HG03280 (cell line): Measurements from ENCODE around the gene FRMD5.

Experiments
- ATAC-seq: cut with Tn5 transposase; IDR thresholded peaks from one replicate; pipeline ENCODE4 v1.9.1; 2021; ENCODE audit warnings: mild to moderate bottlenecking, moderate library complexity; ENCODE audit not compliant: unreplicated experiment

Gene FRMD5

DNA sequence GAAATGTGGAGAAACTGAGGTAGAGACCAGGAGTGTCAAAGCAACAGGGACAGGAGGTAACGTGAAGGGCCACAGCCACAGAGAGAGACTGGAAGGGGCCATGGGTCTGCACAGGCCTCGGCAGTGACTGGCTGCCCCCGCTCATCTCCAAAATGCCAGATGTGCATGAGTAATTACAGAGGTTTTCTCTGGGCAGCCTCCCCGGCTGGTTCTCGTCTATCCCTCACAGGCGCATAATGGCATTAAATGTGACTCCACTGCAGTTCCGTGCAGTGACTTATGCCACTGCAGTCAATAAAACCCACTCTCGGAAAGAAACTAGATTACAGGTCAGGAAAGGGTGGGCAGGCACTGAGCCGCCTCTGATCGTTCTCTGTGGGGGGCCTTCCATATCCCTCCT is 293.6 kb downstream of the FRMD5 start:
- no peak for ATAC-seq

GRCh38 chr15:43900996-43901395 is 294.1 kb downstream of the FRMD5 start:
- no peak for ATAC-seq

DNA sequence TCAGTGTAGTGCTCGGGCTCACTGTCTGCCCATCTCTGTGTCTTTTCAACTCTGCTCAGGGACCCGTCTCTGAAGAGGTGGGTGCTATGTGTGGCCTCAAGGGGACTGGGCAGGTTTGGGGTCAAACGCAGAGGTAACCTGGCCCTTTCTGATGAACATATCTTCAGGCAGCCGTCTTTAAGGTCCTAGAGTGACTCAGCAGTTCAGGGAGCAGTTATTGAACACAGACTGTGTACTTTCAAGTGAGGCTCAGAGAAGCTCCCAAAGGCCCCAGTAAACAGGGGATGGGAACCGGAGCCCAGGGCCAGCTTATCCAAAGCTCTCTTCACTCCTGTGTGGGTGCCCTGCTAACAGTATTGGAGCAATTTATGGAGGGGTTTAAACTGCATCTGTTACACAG is 295.1 kb downstream of the FRMD5 start:
- ATAC-seq, result no peak

- ATAC-seq, result no peak
Measured at GRCh38 chr15:43898891-43899290, 296.2 kb downstream of the FRMD5 start.

DNA sequence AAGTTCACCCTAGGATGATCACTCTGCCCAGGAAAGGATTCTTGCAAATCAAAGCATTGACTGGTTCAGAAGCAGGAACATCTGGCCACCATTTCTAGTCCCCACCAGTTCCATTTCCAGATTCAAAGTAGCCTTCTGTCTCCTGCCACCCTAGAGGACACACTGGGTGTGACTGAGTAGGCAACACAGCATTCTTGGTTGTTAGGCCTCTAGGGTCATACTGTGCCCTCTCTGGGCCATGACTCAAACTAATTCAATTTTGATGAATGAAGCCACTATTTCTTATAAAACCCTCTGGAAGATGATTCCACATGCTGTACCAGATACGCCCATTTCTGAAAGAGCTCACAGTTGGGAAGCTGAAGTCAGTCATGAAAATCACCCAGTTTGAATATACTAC is 298.5 kb downstream of the FRMD5 start:
- ATAC-seq, result no peak

- ATAC-seq, result no peak
Measured at GRCh38 chr15:43895586-43895985, 299.5 kb downstream of the FRMD5 start.

DNA sequence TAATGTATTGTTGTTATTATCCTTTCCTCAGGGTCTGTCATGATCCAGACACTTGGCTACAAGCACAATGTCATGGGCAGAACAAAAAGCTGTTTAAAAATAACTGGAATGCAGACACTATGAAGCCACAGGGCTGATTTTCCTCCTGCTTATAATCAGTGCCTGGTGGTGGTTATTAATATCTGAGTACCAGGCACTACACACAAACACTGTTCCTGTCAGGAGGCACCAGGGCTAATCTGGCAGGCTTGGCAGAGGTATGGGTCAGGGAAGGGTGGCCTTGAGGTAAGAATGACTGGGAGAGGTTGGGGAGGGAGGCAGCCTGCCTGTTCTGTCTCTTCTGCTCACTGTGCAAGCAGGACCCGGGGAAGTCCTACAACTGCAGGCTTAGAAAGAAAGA is 301.1 kb downstream of the FRMD5 start:
- no peak for ATAC-seq

- no peak for ATAC-seq
Measured at GRCh38 chr15:43889042-43889441, 306.0 kb downstream of the FRMD5 start.

DNA sequence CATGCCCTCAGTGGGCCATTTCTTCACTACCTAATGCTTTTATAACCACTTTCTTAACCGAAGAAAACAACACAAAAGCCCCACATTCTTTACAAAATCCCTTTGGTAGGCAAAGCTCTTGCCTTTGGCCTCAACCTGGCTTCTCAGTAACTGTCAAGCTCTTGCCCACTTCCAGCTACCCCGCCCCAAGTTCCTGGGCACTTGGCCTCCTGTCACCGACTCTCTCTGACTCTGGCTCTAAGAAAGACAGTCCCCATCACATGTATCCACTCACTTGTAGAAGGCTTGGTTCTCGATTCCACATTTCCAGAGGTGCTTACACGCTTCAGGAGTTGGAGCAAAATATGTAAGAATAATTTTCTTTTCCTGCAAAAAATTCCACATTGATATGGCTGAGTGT is 307.2 kb downstream of the FRMD5 start:
- ATAC-seq, result no peak

- no peak for ATAC-seq
Measured at GRCh38 chr15:43886558-43886957, 308.5 kb downstream of the FRMD5 start.

DNA sequence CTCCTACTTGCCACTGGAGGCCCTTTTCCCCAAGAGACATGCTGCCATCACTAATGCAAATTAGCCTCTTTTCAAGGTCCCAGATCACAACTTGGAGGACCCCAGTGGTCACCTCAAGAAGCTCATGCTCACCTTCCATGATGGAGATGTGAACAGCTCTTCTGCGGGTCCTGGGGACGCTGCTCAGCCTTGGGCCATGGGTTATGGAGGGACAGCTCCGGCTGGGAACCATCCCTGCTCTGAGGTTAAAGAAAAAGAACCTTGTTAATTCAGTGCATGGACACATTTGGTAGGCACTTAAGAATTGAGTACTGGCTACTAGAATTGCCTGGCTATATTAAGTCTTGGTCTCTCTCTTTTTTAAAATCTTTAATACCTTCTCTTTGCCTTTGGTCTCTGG is 311.5 kb downstream of the FRMD5 start:
- ATAC-seq, result no peak

DNA sequence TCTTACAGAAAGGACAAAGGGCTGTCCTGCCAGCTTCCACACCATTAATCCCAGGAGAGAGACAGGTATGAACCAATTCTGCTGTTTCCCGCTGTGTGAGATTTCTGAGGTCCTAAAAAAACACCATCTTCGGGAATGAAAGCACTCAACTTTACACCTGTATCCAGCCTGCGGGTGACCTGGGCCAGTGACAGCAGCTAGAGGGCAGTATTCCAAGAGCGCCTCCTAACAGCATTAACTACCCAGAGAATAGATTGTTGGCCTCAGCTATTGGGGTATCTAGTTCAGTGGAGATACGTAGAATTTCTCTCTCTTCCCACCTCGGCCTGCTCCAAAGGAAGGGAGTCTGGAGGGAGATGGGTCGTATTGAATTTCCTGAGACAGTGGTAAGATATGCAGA is 313.1 kb downstream of the FRMD5 start:
- ATAC-seq, result no peak

- ATAC-seq, result no peak
Measured at GRCh38 chr15:43881245-43881644, 313.8 kb downstream of the FRMD5 start.

GRCh38 chr15:43880406-43881194 is 314.5 kb downstream of the FRMD5 start:
- ATAC-seq, result no peak

GRCh38 chr15:43879386-43880355 is 315.4 kb downstream of the FRMD5 start:
- no peak for ATAC-seq

DNA sequence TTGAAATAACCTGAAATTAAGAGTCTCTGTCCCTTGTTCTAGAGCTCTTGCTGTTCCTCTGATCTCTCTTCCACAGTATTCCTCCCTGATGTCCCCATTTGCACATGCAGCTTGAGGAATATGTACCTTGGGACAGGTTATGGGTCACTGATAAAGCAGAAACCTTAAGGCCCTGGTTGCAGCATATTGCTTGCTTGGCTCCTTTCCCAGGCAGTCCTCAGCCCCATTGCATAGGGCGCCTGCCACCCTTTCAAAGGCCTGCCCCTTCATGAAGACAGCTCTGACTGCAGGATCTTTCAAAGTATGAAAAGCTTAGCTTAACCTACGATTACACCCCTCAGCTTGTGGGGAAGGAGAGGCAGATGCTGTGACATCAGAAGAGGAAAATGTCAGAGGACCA is 316.6 kb downstream of the FRMD5 start:
- ATAC-seq, result no peak

DNA sequence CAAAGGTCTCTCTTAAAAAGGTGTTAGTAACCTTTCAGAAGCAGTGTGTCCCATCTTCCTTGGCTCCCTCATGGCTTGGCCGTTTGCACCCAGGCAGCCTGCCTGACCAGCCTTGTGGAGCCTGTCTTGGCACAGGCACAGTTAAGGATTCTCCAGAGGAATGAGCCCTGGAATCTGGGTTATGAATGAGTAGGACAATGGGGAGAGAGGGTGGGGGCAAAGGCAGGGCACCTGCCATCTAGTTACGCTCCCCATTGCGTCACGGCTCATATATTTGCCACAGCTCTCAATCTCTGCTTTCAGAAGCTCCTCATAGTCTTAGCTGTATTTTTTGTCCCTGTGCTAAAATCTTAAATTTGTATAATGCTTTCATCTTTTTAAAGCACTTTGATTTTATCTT is 317.7 kb downstream of the FRMD5 start:
- ATAC-seq, result no peak

- no peak for ATAC-seq
Measured at GRCh38 chr15:43876872-43877271, 318.2 kb downstream of the FRMD5 start.

DNA sequence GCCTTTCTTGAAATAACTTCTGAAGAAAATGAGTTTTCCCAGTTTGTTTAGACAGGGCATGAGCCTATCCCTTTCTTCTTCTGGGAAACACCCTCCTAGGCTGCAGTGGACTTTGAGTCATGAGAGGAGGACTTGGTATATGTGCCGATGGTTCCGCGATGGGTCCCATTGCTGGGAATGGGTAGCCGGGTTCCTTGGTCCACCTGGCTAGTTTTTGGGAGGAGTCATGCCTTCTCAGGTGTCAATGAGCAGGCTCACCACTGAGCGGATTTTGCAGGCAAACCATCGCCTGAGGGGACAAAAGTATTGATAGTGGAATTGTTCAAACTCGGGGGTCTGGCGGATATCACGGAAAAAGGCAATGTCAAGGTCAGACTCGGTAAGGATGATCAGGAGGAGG is 321.4 kb downstream of the FRMD5 start:
- no peak for ATAC-seq

- ATAC-seq, result no peak
Measured at GRCh38 chr15:43872416-43873020, 322.6 kb downstream of the FRMD5 start.

- ATAC-seq, result no peak
Measured at GRCh38 chr15:43871835-43872234, 323.2 kb downstream of the FRMD5 start.

DNA sequence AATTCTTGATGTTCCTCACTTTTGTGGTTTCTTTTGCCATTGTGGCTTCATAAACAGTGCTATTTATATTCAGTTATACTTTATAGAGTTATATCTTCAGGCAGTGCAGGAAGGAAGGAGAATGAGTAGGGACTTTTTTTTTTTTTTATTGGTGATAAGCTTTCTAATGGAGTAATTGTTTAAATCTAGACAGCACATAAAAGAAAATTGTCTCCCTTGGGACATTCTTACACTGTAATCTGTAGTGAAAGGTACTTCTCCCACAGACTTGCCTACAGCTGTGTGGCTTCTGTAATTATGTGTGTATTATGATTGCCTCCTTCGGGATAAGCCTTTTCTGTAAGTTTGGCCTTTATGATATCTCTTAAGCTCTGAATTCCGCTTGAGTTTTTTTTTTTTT is 326.7 kb downstream of the FRMD5 start:
- ATAC-seq, result no peak
